A673 (cell line): ENCODE data around the gene USP36.

Experiments used
- CTCF ChIP-seq: fragments of 300-800, 200-600 bp; sonication (generic); conservative IDR thresholded peaks from 2 replicates; pipeline ENCODE4 v1.5.1; 2017; ENCODE audit warnings: low read depth, mild to moderate bottlenecking, antibody characterized with exemption, low read length, moderate library complexity, mixed read lengths
- EZH2 ChIP-seq: fragments of 200-600 bp; sonication (generic); IDR thresholded peaks from 2 replicates; pipeline ENCODE4 v1.6.1; 2017; ENCODE audit warnings: borderline replicate concordance, low read depth, mild to moderate bottlenecking, mixed read lengths, antibody characterized with exemption, low read length; ENCODE audit not compliant: poor library complexity, severe bottlenecking

GRCh38 chr17:78844301-78845005, 3.8 kb upstream of the USP36 start:
- TF ChIP-seq CTCF (no peak), EZH2 (no peak)
